ENCODE results near the gene NUCB1. TPM values are rescaled to one million over a fixed set of nuclear protein-coding genes. Genes with fewer than 3 reads are reported as not detected.

NUCB1 gene
- total RNA-seq, 4 donors from 2014 or later, result 267 to 424 (median 371) TPM

DNA sequence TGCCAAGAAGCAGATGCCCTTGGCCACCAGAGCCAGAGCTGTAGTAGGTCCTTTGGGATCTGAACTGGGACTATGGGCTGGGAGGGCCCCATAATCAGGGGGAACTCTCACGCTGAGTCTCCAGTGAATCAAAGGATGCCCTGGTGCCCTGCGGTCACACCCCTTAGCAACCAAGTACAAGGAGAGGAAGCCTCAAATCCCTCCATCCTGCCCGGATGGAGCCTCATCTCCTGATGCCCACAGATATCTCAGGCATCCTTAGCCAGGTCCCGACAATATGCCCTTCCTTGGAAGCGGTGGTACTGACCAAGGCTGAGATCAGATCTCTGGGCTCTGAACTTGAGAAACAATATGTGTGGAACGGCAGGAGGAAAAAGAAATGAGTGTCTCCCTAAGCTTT is 33.4 kb upstream of the NUCB1 start:
- Histone ChIP-seq H3K27me3 (no peaks in the 10 kb centered on the region), H3K36me3 (no peaks in the 10 kb centered on the region), H3K4me1 (peaks cover 13 to 30% of the 10 kb centered on the region in 2 donors), H3K27ac (peak overlapping the region in 1 of 3 donors; percentile 77), H3K4me3 (replicated peaks in 1 of 3) (no peak overlapping the region), H3K9me3 (no peaks in the 10 kb centered on the region)
- WGBS, 2 donors, result 57 to 66% methylated on average over 5 of the region's 6 CpGs
- no peak for DNase-seq
- TF ChIP-seq POLR2A (IDR thresholded peaks at IDR 0.05), result no peak
- no peak for TF ChIP-seq CTCF (IDR thresholded peaks at IDR 0.05)
- intact Hi-C loops (cut with DNase I), result loop anchor here (10.0 kb wide), 1 partner anchor 108 kb away; no protein-coding TSS in a partner anchor

GRCh38 chr19:48867123-48867745 is 32.9 kb upstream of the NUCB1 start:
- H3K27ac ChIP-seq, result peak overlapping the region; percentile 6 to 85 (median 77)
- no peak for DNase-seq
- H3K4me1 ChIP-seq, result peaks cover 13 to 30% of the 10 kb centered on the region in 2 donors
- no peak for TF ChIP-seq CTCF (IDR thresholded peaks at IDR 0.05)
- no peak for TF ChIP-seq POLR2A (IDR thresholded peaks at IDR 0.05)
- WGBS, 2 donors, result 65 to 73% methylated on average over 14 of the region's 14 CpGs
- intact Hi-C loops (cut with DNase I), result loop anchor here (10.0 kb wide), 1 partner anchor 108 kb away; no protein-coding TSS in a partner anchor
- no peaks in the 10 kb centered on the region for H3K36me3 ChIP-seq
- no peaks in the 10 kb centered on the region for H3K9me3 ChIP-seq
- H3K27me3 ChIP-seq, result no peaks in the 10 kb centered on the region
- peak overlapping the region in 1 of 3 donors; percentile 14 for H3K4me3 ChIP-seq (replicated peaks in 1 of 3)

- 37 to 41% methylated on average over 7 of the region's 7 CpGs for WGBS, 2 donors
- intact Hi-C loops (cut with DNase I), result loop anchor here (10.0 kb wide), 1 partner anchor 107 kb away; no protein-coding TSS in a partner anchor
- Histone ChIP-seq H3K27ac (peak overlapping the region; percentile 6 to 85 (median 77)), H3K9me3 (no peaks in the 10 kb centered on the region), H3K27me3 (no peaks in the 10 kb centered on the region), H3K4me1 (peaks cover 13 to 30% of the 10 kb centered on the region in 2 donors), H3K4me3 (replicated peaks in 1 of 3) (peak overlapping the region in 1 of 3 donors; percentile 14), H3K36me3 (no peaks in the 10 kb centered on the region)
- TF ChIP-seq CTCF (IDR thresholded peaks at IDR 0.05), result no peak
- no peak for TF ChIP-seq POLR2A (IDR thresholded peaks at IDR 0.05)
- DNase-seq, result no peak
Observed at GRCh38 chr19:48867746-48868113, 32.4 kb upstream of the NUCB1 start.

DNA sequence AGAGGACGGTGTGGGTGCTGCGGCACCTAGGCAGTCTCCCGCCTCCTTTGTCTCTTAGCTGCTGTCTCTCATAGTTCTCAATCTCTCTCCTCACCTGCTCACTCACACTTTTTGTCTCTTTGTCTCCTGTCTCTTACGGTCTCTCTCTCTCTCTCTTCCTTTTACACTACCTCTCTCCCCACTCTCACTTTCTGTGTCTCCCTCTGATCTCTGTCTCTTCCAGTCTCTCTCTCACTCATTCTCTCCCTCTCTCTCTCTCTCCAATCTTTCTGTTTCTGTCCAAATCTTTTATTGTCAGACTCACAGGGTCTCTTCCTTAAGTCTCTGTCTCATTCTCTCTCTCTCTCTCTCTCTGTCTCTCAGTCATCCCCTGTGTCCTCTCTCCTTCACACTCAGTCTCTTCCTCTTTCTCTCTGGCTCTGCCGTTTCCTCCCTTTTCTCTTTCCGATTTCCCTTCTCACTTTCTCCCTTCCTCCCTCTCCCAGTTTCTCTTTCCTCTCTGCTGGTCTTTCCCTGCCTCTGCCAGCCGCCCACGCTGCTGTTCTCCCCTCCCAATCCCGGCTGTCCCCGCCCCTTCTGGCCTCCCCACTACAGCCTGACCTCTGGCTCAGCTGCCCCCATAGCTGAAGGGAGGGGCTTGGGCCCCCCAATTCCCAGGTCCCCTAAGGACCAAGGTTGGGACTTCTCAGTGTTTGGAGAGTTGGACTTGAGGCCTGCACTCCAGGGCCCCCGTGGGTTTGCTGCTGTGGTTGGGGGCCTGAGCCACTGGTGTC is 31.8 kb upstream of the NUCB1 start, which contains the start of gene PLEKHA4:
Gene PLEKHA4 (minus strand): TSS at position 504 of the 773 bp plus-strand sequence. CDS start 997 bp downstream, outside the sequence.
- 32 to 42% methylated on average over 11 of the region's 11 CpGs for WGBS, 2 donors
- intact Hi-C loops (cut with DNase I), result loop anchor here (10.0 kb wide), 1 partner anchor 107 kb away; no protein-coding TSS in a partner anchor
- H3K36me3 ChIP-seq, result no peaks in the 10 kb centered on the region
- H3K27ac ChIP-seq, result peak within 1 kb of the TSS; percentile 23 to 85 (median 77)
- peaks cover 16 to 33% of the 10 kb centered on the region in 2 donors for H3K4me1 ChIP-seq
- peak in 1 of 2 donors; percentile 48 for TF ChIP-seq POLR2A (IDR thresholded peaks at IDR 0.05)
- TF ChIP-seq CTCF (IDR thresholded peaks at IDR 0.05), result no peak
- DNase-seq, result peak; percentile 65 to 72
- no peaks in the 10 kb centered on the region for H3K9me3 ChIP-seq
- no peaks in the 10 kb centered on the region for H3K27me3 ChIP-seq
- H3K4me3 ChIP-seq (replicated peaks in 1 of 3), result peak within 1 kb of the TSS in 1 of 3 donors; percentile 14

Measured in thyroid gland (tissue), 4 donors.